ENCODE measurements around the gene ILK.

ILK gene

DNA sequence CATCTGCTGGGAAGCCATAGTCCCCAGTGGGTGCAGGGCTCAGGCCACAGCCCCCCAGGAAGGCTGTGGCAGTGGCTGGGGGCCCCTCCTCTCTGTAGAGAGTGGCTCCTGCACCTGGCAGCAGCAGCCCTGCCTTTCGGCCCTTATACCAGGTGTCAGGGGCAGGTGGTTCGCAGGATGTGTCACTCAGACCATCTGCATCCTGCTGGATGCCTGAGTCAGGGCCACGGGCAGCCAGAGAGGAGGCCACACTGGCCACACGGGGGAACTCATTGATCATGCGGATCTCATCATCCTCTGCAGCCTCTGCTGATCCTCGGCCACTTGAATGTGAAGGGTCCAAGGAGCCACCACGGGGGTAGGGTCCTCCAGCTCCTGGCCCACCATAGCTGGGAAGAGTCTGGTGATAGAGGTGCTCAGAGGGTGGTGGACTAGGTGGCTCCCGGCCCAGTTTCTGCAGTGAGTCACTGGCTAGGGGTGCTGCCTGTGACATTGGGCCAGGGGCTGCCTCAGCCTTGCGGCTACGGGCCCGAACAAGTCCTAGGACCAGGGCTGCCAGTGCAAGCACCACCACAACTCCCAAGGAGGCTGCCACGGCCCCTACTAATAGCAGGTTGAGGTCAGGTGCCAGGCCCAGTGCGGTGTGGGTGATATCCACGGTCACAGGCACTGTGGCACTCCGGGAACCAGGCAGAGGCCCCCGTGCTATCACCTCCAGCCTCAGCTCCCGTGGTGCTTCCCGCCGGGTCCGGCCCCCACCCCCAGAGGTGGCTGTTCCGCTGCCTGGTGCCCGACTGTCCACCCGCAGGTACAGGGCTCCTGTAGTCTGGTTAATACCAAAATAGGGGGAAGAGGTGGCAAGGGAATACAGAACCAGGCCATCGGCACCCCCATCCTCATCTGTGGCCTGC lies 18.9 kb downstream of the ILK start:
- DNase-seq = no peak

DNA sequence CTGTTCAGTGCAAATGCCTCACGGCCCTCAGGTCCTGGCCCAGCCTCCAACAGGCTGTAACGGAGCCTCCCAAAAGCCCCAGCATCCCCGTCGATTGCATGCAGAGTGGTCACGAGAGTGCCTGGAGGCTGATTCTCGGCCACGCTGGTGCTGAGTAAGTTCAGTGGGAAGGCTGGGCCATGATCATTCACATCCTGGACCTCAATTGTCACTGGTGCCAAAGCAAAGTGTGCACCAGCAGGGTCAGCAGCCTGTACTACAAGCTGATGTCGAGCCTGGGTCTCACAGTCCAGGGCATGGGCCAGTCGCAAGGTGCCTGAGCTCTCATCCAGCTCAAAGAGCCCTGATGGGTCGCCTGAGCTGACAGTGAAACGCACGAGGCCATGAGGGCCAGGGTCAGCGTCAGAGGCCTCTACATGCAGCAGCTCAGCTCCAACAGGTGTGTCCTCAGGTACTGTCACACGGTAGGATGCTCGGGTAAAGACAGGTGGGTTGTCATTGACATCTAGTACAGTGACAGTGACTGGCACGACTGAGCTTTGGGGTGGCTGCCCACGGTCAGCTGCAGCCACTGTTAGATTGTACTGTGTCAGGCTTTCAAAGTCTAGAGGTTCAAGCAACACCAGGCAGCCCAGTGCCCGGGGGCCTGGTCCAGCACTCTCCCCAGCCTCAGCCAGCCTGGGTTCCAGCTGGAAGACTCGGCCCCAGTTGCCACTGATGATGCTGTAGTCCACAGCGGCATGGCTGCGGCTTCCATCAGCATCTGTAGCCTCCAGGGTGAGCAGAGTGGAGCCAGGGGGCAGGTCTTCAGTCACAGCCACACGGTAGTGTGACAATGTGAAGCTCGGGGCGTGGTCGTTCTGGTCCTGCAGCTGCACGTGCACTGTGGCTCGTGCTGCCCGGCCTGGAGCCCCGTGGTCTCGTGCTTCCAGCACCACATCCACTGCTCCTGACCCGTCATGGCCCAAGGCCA lies 20.1 kb downstream of the ILK start:
- no peak for DNase-seq

DNA sequence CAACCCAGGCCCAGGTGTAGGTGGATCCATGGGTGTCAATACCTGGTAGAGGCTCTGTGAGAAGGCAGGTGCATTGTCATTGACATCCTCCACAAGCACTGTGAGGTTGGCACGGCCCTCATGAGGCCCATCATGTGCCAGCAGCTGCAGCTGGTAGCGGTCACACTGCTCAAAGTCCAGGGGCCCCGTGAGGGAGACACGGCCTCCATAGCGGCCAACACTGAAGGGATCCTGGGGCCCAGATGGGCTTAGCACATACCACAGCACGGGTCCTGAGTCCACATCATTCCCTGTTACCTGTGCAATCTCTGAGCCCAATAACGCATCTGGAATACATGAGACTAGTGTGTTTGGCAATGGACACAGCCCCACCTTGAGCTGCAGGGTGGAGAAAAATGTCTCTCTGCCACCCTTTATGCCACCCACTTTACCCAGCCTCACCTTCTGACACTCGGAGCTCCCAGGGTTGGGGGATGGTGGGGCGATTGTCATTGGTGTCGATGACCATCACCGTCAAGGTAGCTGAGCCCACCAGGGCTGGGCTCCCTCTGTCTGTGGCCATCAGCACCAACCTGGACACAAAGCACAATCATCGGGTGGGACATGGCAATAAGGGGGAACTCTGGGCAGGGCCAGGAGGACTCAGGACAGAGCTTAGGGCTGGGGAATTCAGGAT lies 21.7 kb downstream of the ILK start:
- DNase-seq = no peak

DNA sequence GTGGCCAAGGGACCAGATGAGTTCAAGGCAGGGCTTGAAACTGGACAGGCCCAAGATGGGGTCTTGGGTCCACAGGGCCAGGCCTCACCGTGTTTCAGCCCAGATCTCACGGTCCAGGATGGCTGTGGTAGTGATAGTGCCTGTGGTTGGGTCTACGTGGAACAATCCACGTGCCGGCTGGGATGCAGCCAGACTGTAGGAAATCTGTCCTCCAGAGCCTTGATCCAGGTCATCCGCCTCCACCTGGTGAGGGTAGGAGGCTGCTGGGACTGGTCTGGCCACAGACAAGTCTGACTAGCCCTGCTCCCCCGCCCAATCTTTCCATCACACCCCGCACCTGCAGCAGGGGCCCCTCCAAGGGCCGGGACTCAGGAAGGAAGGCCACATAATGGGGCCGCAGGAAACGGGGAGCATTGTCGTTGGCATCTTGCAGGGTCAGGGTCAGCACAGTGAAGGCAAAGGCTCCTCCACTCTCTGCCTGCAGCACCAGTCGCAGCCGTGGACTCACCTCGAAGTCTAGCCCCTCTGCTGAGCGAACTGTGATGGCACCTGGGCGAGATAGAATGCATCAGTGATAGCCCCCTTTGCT lies 22.4 kb downstream of the ILK start:
- DNase-seq = no peak

DNA sequence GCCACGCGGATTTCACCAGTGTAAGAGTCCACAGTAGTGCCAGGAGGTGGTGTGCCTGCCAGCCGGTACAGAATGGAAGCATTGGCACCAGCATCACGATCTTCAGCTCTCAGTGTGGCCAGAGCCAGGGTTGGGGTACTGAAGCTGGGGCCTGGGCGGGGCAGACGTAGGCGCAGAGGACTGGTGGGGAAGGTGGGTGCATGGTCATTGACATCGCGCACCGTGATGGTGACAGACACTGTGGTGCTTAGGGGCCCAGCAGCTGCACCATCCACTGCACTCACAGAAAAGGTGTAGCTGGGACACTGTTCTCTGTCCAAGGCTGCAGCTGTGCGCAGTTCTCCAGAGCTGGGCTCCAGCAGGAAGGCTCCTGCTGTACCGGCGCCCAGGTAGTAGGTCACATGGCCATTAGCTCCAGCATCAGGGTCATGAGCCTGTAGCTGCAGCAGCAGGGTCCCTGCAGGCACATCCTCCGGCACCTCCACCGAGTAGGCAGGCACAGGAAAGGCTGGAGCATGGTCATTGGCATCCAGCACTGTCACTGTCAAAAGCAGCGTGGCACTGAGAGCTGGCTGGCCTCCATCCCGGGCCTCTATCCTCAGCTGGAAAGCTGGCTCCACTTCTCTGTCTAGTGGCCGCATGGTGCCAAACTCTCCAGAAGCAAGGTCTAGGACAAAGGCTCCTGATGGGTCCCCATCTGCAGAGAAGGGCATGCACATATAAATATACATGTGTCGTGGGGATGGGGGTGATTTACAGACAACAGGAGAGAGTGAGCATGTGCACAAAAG lies 23.6 kb downstream of the ILK start:
- DNase-seq = no peak

DNA sequence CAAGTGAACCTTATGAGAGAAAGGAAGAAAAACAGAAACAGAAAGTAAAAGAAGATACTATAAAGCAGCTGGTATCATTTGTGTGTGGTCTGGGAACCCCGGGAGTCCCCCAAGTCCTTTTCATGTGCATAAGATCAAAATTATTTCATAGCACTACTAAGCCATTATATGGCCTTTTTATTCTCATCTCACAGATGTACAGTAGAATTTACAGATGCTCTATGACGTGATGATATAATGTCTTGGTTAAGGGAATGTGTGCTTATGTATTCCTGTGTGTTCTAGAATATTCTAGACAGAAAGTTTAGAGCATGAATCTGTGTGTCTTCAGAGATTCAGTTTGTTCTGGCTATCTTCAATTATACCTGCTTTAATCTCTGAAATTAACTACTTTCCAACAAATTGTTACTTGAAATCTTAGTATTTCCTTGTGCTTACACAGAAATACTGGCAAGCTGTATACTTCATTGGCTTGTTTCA lies 24.2 kb downstream of the ILK start:
- no peak for DNase-seq

DNA sequence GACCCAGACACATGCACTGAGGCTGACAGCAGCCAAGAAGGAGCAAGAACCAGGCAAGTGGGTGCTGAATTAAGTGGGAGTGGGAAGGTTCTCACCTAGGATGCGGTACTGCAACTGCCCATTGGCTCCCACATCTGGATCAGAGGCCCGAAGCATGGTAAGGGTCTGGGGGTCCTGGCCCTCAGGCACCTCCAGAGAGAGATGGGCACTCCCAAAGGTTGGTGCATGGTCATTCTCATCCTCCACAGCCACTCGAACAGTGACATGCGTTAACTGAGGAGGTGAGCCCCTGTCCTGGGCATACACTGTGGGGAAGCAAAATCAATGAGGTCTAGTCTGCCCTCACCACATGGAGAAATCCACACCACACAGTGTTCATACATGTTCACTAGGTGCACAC lies 25.0 kb downstream of the ILK start:
- DNase-seq = no peak

DNA sequence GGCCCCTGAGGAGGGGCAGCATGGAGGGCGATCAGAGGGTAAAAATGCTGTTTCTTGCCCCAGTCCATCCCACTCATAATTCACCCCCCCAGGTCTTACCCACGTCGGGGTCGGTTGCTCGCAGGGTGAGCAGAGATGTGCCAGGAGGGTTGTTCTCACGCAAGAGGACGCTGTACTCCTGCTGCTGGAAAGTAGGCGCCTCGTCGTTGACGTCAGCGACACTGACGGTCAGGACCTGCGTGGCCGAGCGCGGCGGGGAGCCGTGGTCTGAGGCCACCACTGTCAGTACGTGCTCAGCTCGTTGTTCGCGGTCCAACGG lies 26.0 kb downstream of the ILK start:
- no peak for DNase-seq

DNA sequence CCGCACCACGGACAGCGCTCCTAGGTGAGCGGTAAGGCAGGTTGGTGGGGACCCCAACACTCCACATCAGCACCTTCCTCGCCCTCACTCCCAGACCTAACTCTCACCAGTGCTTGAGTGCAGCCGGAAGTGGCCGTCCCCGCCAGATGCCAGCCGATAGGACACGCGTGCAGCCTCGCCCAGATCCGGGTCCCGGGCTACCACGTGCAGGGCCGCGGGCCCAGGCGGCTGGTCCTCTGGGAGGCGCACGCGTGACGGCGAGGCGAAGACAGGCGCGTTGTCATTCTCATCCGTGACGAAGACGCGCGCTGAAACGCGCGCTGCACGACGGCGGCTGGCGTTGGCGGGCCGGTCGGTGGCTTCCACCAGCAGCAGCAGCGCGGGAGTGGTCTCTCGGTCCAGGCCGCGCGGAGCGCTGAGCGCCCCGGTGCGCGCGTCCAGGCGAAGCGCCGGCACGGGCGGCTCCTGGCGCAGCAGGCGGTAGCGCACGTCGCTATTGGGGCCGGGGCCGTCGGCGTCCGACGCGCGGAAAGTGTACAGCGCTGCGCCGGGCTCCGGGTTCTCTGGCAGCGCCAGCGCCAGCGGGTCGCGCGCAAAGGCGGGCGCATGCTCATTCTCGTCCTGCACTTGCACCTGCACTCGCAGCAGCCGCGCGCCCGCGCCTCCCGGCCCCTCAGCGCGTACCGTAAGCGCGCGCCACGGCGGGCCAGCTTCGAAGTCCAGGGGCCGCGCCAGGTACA lies 26.5 kb downstream of the ILK start:
- DNase-seq = peak; percentile 63

DNA sequence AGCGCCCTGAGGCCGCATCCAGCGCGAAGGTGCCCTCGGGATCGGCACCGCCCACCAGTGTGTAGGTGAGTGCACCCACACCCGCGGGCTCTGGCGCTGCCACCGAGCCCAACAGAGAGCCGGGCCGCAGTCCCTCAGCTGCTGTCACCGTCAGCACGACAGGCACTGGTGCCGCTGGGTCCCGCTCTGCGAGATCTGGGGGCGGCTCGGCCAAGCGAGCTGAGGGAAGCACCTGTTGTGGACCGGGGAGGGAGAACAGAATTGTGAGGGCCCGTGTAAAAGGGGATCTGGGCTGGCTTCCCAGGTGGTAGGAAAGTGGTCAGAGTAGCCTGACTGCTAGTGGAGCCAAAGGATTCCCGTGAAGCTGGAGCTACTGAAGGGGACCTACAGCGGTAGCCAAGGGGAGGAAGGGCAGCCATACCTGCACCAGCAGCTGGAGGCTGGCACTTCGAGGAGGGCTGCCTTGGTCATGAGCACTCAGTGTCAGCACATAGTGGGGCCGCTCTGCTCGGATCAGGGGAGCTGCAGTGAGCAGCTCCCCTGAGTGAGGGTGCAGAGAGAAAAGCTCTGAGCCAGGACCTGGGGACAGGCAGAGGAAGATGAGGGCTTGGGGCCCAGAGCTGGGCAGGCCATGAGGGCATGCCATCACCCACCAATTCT lies 27.2 kb downstream of the ILK start:
- no peak for DNase-seq

DNA sequence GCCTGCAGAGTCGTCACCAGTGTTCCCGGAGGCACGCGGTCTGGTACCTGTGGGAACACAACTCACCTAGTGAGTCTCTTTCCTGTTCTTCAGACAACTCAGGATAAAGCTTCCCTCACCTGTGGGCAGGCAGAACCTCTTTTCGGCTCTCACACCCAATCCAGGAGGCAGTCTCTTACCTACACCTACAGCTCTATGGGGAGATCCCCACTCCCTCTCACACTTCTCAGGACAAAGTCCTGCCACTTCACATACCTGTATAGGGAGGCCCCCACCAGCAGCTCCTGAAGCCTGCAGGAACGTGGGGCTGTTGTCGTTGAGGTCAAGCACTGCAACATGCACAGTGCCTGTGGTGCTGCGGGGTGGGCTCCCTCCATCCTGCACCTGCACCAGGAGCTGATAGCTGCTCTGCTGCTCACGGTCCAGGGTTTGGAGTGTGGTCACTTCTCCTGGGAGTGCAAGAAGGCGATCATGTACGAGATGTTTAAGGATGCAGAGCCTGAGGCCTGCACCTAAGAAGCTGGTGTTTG lies 27.9 kb downstream of the ILK start:
- no peak for DNase-seq

DNA sequence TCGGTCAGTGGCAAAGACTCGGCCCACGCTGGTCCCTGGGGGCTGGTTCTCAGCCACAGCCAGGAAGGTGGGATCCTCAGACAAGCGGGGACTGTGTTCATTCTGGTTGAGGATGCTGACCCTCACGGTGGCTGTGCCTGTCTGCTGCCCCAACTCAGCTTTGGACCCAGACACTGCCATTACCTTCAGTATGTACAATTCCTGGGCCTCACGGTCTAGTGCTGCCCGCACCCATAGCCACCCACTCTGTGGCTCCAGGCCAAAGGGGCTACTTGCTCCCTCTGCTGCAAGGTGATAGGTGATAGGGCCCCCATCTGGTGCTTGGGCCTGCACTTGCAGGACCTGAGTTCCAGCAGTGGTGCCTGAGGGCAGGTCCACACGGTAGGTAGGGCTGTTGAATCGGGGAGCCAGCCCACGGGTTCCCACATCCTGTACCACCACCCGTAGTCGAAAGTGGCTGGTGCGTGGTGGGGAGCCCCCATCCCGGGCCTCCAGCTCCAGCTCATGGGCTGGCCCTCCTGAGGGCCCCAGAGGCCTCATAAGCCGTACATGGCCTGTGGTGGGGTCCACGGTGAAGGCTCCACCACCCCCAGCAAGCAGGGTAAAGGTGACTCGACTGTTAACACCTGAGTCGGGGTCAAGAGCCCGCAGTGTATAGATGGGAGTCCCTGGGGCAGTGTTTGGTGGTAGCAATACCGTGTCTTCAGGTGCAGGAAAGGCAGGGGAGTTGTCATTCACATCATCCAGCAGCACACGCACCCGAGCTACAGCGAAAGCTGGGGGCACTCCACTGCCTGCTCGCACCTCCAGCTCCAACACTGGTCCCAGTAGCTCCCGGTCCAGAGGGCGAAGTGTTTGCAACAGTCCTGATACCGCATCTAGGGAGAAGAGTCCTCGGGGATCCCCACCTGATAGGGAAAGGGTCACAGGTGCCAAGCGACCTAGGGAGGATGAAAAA lies 28.8 kb downstream of the ILK start:
- no peak for DNase-seq

DNA sequence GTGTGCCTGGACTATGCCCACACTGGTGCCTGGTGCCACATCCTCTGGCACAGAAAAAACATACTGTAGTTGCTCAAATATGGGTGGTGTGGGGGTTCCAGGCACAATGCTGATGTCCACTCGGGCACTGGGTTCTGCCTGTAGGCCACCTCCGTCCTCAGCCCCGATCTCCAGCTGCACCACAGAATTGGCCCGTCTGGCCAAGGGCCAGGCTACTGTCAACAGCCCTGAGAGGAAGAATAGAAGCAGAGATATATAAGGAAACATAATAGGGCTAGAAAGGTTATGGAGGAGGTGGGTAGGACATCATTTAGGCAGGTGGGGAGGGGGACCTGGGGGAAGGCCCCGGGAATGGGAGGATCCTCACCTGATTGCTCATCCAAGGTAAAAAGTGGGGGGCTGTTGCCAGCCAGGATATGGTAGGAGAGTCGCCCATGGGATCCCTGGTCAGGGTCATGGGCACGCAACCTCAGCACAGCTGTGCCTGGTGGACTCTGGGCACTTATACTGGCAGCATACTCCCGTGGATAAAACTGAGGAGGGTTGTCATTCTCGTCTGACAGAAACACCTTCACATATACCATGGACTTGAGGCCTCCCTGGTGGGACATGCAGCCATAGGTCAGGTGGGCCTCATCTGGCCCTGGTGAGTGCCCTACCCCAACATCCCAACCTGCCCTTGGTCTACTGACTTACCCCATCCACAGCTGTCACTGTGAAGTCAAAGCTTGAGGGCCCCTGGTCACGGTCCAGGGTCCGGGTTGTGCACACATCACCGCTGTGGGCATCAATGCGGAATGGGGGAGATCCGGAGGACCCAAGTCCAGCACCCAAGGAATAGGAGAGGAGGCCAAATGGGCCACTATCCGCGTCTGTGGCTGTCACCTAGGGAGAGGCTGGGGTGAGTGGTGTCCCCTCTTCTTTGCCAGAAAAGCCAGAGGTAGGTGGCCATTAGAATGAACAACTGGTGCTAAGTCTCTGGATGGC lies 30.1 kb downstream of the ILK start:
- DNase-seq = no peak

DNA sequence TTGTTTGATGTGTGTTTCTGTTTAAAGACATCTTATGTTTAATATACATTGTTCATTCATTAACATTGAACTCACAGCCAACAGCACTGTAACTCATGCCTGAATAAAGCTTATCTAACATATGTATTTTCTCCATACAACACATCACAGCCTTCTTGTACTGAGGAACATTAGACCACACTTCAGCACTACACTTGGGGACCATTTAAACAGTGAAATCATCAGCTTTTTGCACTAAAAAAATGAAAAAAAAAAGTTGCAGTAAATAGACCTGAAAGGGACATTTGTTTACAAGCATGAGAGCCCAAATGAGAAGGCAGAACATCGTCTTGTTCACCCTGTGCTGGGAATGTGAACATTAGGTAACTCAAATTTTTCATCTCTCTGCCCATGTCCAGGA lies 31.0 kb downstream of the ILK start:
- DNase-seq = no peak

DNA sequence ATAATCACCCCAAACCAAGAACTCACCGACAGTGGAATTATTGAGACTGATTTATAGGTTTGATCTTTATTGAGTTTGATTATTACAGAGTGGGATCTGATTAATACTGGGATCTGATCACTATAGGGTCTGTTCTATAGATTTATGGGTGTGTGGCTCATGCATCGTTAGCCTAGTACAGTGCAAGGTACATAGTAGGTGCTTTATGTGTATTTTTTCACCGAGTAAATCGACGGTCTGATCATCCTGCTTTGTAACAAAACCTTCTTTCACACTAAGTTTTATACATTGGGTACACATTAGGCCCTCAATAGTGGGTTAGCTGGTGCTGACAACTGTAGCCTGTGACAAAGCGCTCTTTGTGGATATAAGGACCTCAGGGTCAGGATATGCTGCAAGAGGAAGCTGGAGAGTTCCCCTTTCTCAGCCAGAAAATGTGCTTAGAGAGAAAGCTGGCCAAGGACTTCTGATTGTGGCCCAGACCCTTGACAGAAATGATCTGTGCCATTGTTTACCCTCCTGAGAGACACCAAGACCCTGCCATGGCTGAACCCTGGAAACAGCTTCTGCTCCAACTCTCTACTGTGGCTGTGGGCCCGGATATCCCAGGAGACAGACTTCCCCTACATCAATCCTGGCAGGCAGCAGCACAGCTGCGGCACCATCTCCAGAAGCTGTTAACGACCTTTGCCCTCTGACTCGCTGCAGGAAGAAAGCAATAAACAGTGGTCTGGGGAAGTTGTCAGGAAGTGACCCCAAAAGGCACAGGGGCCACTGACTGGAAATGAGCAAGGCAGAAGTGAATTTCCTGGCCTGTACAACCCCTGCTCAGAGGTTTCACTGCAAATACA lies 31.7 kb downstream of the ILK start:
- peak; percentile 22 for DNase-seq

DNA sequence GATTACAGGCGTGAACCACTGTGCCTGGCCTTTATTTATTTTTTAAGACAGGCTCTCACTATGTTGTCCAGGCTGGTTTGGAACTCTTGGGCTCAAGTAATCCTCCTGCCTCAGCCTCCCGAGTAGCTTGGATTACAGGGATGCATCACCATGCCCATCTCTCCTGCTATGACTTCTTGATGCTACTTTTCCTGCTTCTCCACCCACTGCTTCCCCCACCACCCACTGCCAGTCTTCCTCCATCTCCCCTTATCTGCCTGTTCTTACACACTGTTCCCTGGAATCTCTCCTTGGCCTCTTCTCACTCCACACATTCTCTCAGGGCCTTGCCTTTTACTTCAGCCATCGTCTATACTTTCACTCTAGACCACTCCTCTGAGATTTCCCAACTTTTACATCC lies 32.9 kb downstream of the ILK start:
- DNase-seq = no peak

DNA sequence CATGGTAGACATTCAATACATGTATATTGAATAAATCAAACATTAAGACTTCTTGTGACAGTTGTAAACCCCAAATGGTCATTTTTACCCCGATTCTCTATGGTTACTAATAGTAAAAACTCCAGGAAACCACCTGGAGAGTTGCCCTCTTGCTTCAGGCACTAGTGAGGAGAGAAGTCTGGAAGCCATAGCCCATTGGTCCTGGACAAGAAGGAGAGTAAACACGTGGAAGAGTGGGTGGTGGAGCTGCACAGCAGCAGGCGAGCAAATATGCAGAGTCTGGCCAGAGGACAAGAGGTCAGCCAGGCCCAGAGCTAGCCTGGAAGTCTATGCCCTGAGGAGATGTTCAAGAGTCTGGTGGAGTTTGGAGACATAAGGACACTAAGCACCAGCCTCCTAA lies 34.3 kb downstream of the ILK start:
- DNase-seq = no peak

All from retina (tissue), 1 donor.